ENCODE results near the gene ACAP2. TPM values are rescaled to one million over a fixed set of nuclear protein-coding genes. Genes with fewer than 3 reads are reported as not detected.

ACAP2 gene
- total and polyA plus RNA-seq, 3 donors from 2014 or later = 31.6 to 78.2 (median 72.3) TPM

DNA sequence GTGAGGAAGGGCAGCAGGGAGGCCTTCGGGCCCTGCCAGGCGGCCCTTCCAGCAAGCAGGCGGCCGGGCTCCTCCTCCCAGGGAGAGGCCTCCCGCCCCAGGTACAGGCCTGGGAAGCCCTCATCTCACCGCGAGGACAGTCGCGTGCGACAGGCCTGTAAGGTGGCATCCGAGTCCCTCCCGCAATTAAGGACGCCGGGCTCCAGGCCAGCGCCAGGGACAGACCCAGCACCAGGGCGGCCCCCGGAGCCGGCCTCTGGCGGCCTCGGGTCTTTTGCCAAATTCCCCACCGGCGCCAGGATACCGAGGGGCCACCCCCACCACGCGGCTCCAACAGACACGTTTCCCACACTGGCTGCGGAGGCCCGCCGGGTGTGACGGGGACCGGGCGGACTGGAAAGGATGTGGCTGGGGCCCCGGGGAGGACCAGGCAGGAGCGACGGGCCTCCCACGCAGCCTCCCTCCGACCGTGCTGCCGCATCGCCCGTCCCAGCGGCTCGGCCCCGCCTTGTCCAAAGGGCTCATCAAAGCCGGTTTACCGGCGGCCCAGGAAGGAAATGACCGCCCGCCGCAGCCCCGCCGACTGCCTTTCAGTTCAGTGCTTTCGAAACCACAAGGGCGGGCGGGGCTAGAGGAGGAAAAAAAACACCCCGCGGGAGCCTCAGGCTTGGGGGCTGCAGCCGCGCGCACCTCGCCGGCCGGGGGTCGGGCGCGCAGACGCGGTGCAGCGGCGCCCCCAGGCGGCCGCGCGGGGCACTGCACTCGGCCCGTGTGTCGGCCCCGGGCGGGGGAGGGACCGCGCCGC is 183.1 kb downstream of the ACAP2 start:
- H3K4me3 ChIP-seq = peak overlapping the region; percentile 71
- intact Hi-C loops (cut with DNase I; ENCODE audit: low total_unique reads) = loop anchor here (5.0 to 10.0 kb wide), 2 partner anchors 145 to 572 kb away; partner anchors contain the start of gene FAM43A
- WGBS, 2 donors = 0 to 2% methylated on average over 1 to 55 of the region's 82 CpGs
- peak overlapping the region; percentile 71 to 78 for H3K27ac ChIP-seq
- peak; percentile 88 for DNase-seq
- TF ChIP-seq POLR2A (IDR thresholded peaks at IDR 0.05) (no peak), CTCF (IDR thresholded peaks at IDR 0.05) (peak; percentile 68 to 100 (median 94))
- no peaks in the 10 kb centered on the region for H3K9me3 ChIP-seq
- peaks cover 12% of the 10 kb centered on the region for H3K4me1 ChIP-seq
- H3K36me3 ChIP-seq (ENCODE audit: low read depth, missing control alignments) = no peaks in the 10 kb centered on the region
- H3K27me3 ChIP-seq = no peaks in the 10 kb centered on the region

GRCh38 chr3:195259154-195259474 is 183.7 kb downstream of the ACAP2 start:
- Histone ChIP-seq H3K27ac (peak overlapping the region; percentile 71 to 78), H3K27me3 (no peaks in the 10 kb centered on the region), H3K4me1 (peaks cover 12% of the 10 kb centered on the region), H3K9me3 (no peaks in the 10 kb centered on the region), H3K36me3 (ENCODE audit: low read depth, missing control alignments) (no peaks in the 10 kb centered on the region), H3K4me3 (peak overlapping the region; percentile 71)
- no peak for TF ChIP-seq CTCF (IDR thresholded peaks at IDR 0.05)
- no peak for TF ChIP-seq POLR2A (IDR thresholded peaks at IDR 0.05)
- no peak for DNase-seq
- 18 to 20% methylated on average over 1 to 7 of the region's 7 CpGs for WGBS, 2 donors
- intact Hi-C loops (cut with DNase I; ENCODE audit: low total_unique reads) = loop anchor here (5.0 to 10.0 kb wide), 2 partner anchors 144 to 572 kb away; partner anchors contain the start of gene FAM43A

DNA sequence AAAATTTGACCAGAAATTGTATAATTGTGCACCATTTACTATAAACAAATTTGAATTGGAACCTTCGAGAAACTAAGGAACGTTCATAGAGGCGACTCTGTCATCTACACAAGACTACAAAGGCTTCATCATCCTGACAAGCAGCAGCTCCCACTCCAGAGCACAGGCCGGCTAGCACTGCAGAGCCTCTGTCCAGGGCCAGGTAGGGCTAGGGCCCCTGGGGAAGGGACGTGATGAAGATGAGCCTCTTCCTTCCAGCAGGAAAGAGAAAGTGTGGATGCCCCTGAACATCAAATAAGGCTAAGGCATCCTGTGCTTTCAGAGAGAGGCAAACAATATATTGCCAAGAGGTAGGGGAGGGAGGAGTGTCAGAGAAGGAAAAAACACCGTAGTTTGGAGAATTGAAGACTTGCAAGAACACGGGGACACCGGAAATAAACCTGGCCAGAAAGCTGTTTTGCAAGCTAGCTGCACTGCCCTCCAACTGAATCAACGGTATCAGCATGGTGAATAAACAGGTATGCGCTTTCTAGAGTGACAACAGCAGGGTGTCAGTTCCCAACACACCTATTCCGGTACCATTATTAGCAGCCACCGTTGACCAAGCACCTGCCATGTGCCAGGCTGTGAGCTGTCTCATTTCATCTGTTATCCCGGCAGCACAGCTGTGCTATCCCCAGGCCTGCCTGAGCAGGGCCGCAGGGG is 184.2 kb downstream of the ACAP2 start:
- H3K27me3 ChIP-seq = no peaks in the 10 kb centered on the region
- H3K36me3 ChIP-seq (ENCODE audit: low read depth, missing control alignments) = no peaks in the 10 kb centered on the region
- peaks cover 12% of the 10 kb centered on the region for H3K4me1 ChIP-seq
- H3K4me3 ChIP-seq = no peak overlapping the region
- no peak for DNase-seq
- H3K9me3 ChIP-seq = no peaks in the 10 kb centered on the region
- H3K27ac ChIP-seq = peak overlapping the region; percentile 71 to 78
- TF ChIP-seq POLR2A (IDR thresholded peaks at IDR 0.05) (no peak), CTCF (IDR thresholded peaks at IDR 0.05) (no peak)
- 60 to 64% methylated on average over 12 to 14 of the region's 14 CpGs for WGBS, 2 donors
- intact Hi-C loops (cut with DNase I; ENCODE audit: low total_unique reads) = loop anchor here (5.0 to 10.0 kb wide), 2 partner anchors 144 to 571 kb away; partner anchors contain the start of gene FAM43A

DNA sequence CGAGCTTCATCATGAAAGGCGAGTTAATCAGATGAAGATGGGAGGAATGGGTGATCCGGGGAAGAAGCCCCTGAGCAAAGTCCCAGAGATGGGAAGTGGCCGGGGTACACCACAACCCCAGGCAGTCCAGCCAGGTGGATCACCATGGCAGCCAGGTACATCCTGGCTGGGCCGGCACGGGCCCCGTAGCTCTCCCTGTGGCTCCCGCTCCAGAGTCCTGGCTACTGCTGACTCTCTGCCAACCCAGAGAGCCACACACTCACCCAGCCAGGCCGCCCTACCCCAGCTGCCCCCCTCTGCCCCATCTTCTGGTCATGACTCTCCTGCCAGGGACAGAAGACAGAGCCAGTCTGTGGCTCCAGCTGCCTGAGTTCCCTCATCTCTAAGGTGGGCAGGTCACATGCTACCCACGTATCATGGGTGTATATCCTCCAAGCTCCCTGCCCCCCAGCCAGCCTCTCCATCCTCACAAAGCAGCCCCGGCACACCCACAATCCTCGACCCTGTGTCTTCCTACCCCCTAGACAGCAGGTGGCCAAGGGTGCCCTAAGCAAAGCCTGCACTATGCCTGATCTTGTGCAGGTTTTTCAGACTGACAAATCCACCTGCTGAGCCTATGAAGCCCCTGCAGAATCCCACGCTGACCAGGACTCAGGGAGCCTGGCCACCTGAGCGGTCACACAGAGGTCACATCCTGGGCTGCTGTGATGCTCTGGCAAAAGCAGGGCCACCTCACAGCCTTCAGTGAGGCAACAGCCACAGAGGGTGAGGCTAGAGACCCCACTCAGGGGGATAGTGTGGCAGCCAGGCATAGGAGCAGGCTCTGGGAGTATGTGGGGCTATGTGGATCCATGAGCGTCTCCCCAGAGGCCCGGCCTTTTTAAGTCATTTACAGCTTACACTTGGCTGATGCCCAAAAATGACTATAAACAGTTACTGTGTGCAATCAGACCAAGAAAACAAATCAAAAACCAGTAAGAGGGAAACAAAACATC is 185.1 kb downstream of the ACAP2 start:
- Histone ChIP-seq H3K27ac (no peak overlapping the region), H3K36me3 (ENCODE audit: low read depth, missing control alignments) (no peaks in the 10 kb centered on the region), H3K4me1 (peaks cover 12% of the 10 kb centered on the region), H3K27me3 (no peaks in the 10 kb centered on the region), H3K9me3 (no peaks in the 10 kb centered on the region), H3K4me3 (no peak overlapping the region)
- TF ChIP-seq POLR2A (IDR thresholded peaks at IDR 0.05) = no peak
- no peak for TF ChIP-seq CTCF (IDR thresholded peaks at IDR 0.05)
- 88 to 92% methylated on average over 14 to 16 of the region's 16 CpGs for WGBS, 2 donors
- intact Hi-C loops (cut with DNase I; ENCODE audit: low total_unique reads) = loop anchor here (5.0 to 10.0 kb wide), 2 partner anchors 143 to 570 kb away; partner anchors contain the start of gene FAM43A
- no peak for DNase-seq

All from testis (tissue), 3 donors.